Neuronal stem cell (in vitro differentiated cells): ENCODE results near the gene GJB4.
"Not testable (repeated sequence)": the region's sequence is repeated elsewhere in the genome, so short reads cannot be mapped to it uniquely, and the experiment has no call there.

Source experiments
- DNase-seq: peaks from one replicate; pipeline ENCODE4 v3.0.0-alpha.2; 2013; ENCODE audit warnings: low spot score
- H2AFZ ChIP-seq: one replicate; pipeline ENCODE4 v1.6.1; 2013; ENCODE audit warnings: mild to moderate bottlenecking, low read length, inconsistent platforms
- H2AK5ac ChIP-seq: 2 replicates; pipeline ENCODE4 v1.6.1; 2013; ENCODE audit warnings: low read depth, mild to moderate bottlenecking, inconsistent platforms, low read length, moderate library complexity, mixed read lengths
- H2BK120ac ChIP-seq: 2 replicates; pipeline ENCODE4 v1.6.1; 2013; ENCODE audit warnings: low read depth, mild to moderate bottlenecking, inconsistent platforms, low read length, moderate library complexity, mixed read lengths
- H2BK12ac ChIP-seq: one replicate; pipeline ENCODE4 v1.6.1; 2013; ENCODE audit warnings: low read length, inconsistent platforms
- H2BK15ac ChIP-seq: 2 replicates; pipeline ENCODE4 v1.6.1; 2013; ENCODE audit warnings: mild to moderate bottlenecking, low read length, inconsistent platforms, mixed read lengths
- H2BK5ac ChIP-seq: one replicate; pipeline ENCODE4 v1.6.1; 2013; ENCODE audit warnings: inconsistent platforms, mild to moderate bottlenecking, low read length, moderate library complexity
- H3K14ac ChIP-seq: one replicate; pipeline ENCODE4 v1.6.1; 2013; ENCODE audit warnings: low read length, inconsistent platforms
- H3K18ac ChIP-seq: 2 replicates; pipeline ENCODE4 v1.6.1; 2013; ENCODE audit warnings: low read length, inconsistent platforms
- H3K23ac ChIP-seq: 2 replicates; pipeline ENCODE4 v1.6.1; 2013; ENCODE audit warnings: low read depth, mild to moderate bottlenecking, mixed read lengths, low read length, inconsistent platforms; ENCODE audit not compliant: poor library complexity
- H3K27ac ChIP-seq: replicated peaks from 3 replicates; pipeline ENCODE4 v1.5.1; 2013; ENCODE audit warnings: low read length, inconsistent platforms
- H3K27me3 ChIP-seq, 3 experiments: 2 replicates each; pipeline ENCODE4 v1.6.1; 2013; ENCODE audit warnings: low read length in 3 of 3, mild to moderate bottlenecking in 2 of 3, inconsistent platforms in 1 of 3, low read depth in 1 of 3, mixed read lengths in 1 of 3, moderate library complexity in 1 of 3; ENCODE audit not compliant: control insufficient read depth in 3 of 3, insufficient read depth in 3 of 3
- H3K36me3 ChIP-seq, 2 donors: replicated peaks in 1 of 2; 2 replicates each; pipeline ENCODE4 v1.6.1; 2013; ENCODE audit warnings: low read length in 2 of 2; ENCODE audit not compliant: control insufficient read depth in 2 of 2, insufficient read depth in 2 of 2
- H3K4ac ChIP-seq: 2 replicates; pipeline ENCODE4 v1.6.1; 2013; ENCODE audit warnings: inconsistent platforms, mild to moderate bottlenecking, low read length, moderate library complexity
- H3K4me1 ChIP-seq, 2 donors: 1 replicate in 1 of 2; 2 replicates in 1 of 2; pipeline ENCODE4 v1.6.1; 2013; ENCODE audit warnings: low read length in 2 of 2, low read depth in 1 of 2; ENCODE audit not compliant: control insufficient read depth in 2 of 2, insufficient read depth in 1 of 2
- H3K4me2 ChIP-seq: one replicate; pipeline ENCODE4 v1.6.1; 2013; ENCODE audit warnings: mild to moderate bottlenecking, low read length, inconsistent platforms; ENCODE audit not compliant: insufficient read depth, poor library complexity, severe bottlenecking
- H3K4me3 ChIP-seq, 2 donors: 2 replicates each; pipeline ENCODE4 v1.5.1; 2013; ENCODE audit warnings: low read length in 2 of 2, mild to moderate bottlenecking in 2 of 2, inconsistent platforms in 1 of 2, moderate library complexity in 1 of 2
- H3K79me1 ChIP-seq: one replicate; pipeline ENCODE4 v1.6.1; 2013; ENCODE audit warnings: low read depth, mild to moderate bottlenecking, inconsistent platforms, low read length, moderate library complexity
- H3K9ac ChIP-seq: one replicate; pipeline ENCODE4 v1.6.1; 2013; ENCODE audit warnings: mild to moderate bottlenecking, low read depth, low read length, inconsistent platforms; ENCODE audit not compliant: poor library complexity
- H3K9me3 ChIP-seq, 2 donors: replicated peaks in 1 of 2; 2 replicates each; pipeline versions ENCODE3 to v1.6.1; 2013; ENCODE audit warnings: low read length in 2 of 2, mild to moderate bottlenecking in 2 of 2, inconsistent platforms in 1 of 2, low read depth in 1 of 2, mixed read lengths in 1 of 2, moderate library complexity in 1 of 2; ENCODE audit not compliant: control insufficient read depth in 2 of 2, insufficient read depth in 1 of 2
- H4K8ac ChIP-seq: one replicate; pipeline ENCODE4 v1.6.1; 2013; ENCODE audit warnings: low read depth, mild to moderate bottlenecking, inconsistent platforms, low read length, moderate library complexity
- H4K91ac ChIP-seq: one replicate; pipeline ENCODE4 v1.6.1; 2013; ENCODE audit warnings: low read length, low read depth, mild to moderate bottlenecking, inconsistent platforms; ENCODE audit not compliant: poor library complexity
- WGBS, 2 donors: extraction: QIAGEN DNeasy Blood & Tissue Kit; methylation state at CpG; one replicate each; pipeline ENCODE4 v1.1.7; 2013; ENCODE audit warnings: missing lambda C conversion rate in 2 of 2, mixed read lengths in 1 of 2; ENCODE audit not compliant: insufficient read length in 2 of 2, insufficient replicate concordance in 1 of 2; ENCODE audit errors: extremely low coverage in 2 of 2; 5-methylcytosine and 5-hydroxymethylcytosine counted together

The GJB4 gene

DNA sequence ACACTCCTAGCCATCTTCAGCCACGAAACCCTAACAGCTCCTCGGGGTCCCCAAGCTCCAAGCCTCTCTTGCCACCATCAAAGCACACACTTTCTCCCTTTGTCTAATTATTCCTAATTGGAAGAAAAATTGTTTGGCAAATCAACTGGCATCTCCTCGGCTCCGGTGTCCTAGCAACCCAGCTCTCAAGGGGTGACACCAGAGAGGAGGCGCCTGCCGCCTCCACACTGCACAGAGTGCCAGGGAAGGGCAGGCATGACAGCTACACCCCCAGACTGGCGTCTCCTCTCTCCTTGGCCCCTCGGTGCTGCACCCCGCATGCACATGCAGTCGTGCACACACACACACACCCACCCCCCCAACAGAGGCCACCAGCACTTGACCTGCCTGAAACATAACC lies 22.8 kb upstream of the GJB4 start:
- no peak overlapping the region for H4K91ac ChIP-seq
- no peak overlapping the region for H3K14ac ChIP-seq
- no peak for DNase-seq
- no peaks in the 10 kb centered on the region for H3K36me3 ChIP-seq
- no peak overlapping the region for H3K9ac ChIP-seq
- no peak overlapping the region for H3K4me2 ChIP-seq
- H3K27me3 ChIP-seq, result peaks cover 0 to 28% (median 0%) of the 10 kb centered on the region in 3 experiments
- no peak overlapping the region for H3K23ac ChIP-seq
- H2BK120ac ChIP-seq, result no peak overlapping the region
- H2AFZ ChIP-seq, result no peak overlapping the region
- H3K4me1 ChIP-seq, result peaks cover 0 to 7% of the 10 kb centered on the region in 2 donors
- H3K79me1 ChIP-seq, result no peaks in the 10 kb centered on the region
- H3K4me3 ChIP-seq, result no peak overlapping the region
- no peaks in the 10 kb centered on the region for H3K9me3 ChIP-seq
- H2BK15ac ChIP-seq, result no peak overlapping the region
- no peak overlapping the region for H3K18ac ChIP-seq
- no peak overlapping the region for H3K4ac ChIP-seq
- no CpG with 5 or more reads among the region's 10 CpGs for WGBS, 2 donors
- no peak overlapping the region for H2BK12ac ChIP-seq
- no peak overlapping the region for H3K27ac ChIP-seq
- no peak overlapping the region for H2BK5ac ChIP-seq
- no peak overlapping the region for H2AK5ac ChIP-seq
- H4K8ac ChIP-seq, result no peak overlapping the region

DNA sequence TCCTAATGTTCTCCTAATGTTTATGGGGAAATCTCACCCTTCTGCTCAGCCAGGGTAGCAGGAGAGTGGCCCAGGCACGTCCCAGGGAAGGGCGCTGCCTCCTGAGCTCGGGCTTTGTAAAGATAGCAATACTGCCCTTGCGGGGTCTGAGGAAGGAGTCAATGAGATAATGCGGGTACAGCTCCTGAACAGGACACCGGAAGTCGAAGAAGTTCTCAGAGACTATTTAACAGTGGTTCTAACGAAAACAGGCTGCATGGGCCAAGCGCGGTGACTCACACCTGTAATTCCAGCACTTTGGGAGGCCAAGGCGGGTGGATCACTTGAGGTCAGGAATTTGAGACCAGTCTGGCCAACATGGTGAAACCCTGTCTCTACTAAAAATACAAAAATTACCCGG lies 22.3 kb upstream of the GJB4 start:
- not testable (repeated sequence) for H3K4ac ChIP-seq, H2BK5ac ChIP-seq, H2BK12ac ChIP-seq, H4K8ac ChIP-seq, H3K23ac ChIP-seq, H2BK15ac ChIP-seq, H2AFZ ChIP-seq, H3K9me3 ChIP-seq, DNase-seq, H3K14ac ChIP-seq, H2BK120ac ChIP-seq, H3K9ac ChIP-seq, H3K18ac ChIP-seq, H3K79me1 ChIP-seq, H4K91ac ChIP-seq, H3K36me3 ChIP-seq, H3K4me2 ChIP-seq, H2AK5ac ChIP-seq, H3K4me1 ChIP-seq, H3K27ac ChIP-seq, H3K4me3 ChIP-seq
- no CpG with 5 or more reads among the region's 12 CpGs for WGBS, 2 donors
- peaks cover 0 to 33% (median 0%) of the 10 kb centered on the region in 3 experiments for H3K27me3 ChIP-seq

DNA sequence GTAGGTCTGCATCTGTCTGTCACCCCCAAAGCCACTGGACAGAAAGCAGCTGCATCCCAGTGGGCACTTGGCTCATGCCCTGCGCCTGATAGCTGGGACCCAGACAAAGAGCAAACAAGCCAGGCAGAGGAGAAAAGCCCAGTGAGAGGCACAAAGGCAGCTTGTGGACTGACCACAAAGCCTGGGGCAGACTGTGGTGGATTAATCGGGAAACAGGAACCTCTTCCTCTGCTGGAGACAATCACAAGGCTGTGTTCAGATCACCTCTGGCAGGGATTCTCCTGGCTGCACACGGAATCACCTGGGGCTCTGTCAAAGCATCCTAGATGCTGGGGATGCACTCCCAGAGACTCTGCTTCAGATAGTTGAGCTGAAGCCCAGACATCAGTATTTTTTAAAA lies 19.9 kb upstream of the GJB4 start:
- no peaks in the 10 kb centered on the region for H3K79me1 ChIP-seq
- H2BK15ac ChIP-seq, result no peak overlapping the region
- no peak overlapping the region for H2BK12ac ChIP-seq
- H3K9me3 ChIP-seq, result no peaks in the 10 kb centered on the region
- no peak overlapping the region for H2AFZ ChIP-seq
- no peak overlapping the region for H3K4me3 ChIP-seq
- peak overlapping the region; percentile 65 for H3K18ac ChIP-seq
- no peak for DNase-seq
- H3K9ac ChIP-seq, result no peak overlapping the region
- H3K27ac ChIP-seq, result no peak overlapping the region
- H3K14ac ChIP-seq, result no peak overlapping the region
- H3K4me2 ChIP-seq, result no peak overlapping the region
- peak overlapping the region; percentile 34 for H2AK5ac ChIP-seq
- H4K91ac ChIP-seq, result no peak overlapping the region
- peaks cover 0 to 34% (median 0%) of the 10 kb centered on the region in 3 experiments for H3K27me3 ChIP-seq
- H3K4me1 ChIP-seq, result peaks cover 0 to 7% of the 10 kb centered on the region in 2 donors
- no peak overlapping the region for H4K8ac ChIP-seq
- H3K4ac ChIP-seq, result no peak overlapping the region
- no CpG with 5 or more reads among the region's 3 CpGs for WGBS, 2 donors
- no peaks in the 10 kb centered on the region for H3K36me3 ChIP-seq
- no peak overlapping the region for H2BK120ac ChIP-seq
- H2BK5ac ChIP-seq, result no peak overlapping the region
- peak overlapping the region; percentile 60 for H3K23ac ChIP-seq

DNA sequence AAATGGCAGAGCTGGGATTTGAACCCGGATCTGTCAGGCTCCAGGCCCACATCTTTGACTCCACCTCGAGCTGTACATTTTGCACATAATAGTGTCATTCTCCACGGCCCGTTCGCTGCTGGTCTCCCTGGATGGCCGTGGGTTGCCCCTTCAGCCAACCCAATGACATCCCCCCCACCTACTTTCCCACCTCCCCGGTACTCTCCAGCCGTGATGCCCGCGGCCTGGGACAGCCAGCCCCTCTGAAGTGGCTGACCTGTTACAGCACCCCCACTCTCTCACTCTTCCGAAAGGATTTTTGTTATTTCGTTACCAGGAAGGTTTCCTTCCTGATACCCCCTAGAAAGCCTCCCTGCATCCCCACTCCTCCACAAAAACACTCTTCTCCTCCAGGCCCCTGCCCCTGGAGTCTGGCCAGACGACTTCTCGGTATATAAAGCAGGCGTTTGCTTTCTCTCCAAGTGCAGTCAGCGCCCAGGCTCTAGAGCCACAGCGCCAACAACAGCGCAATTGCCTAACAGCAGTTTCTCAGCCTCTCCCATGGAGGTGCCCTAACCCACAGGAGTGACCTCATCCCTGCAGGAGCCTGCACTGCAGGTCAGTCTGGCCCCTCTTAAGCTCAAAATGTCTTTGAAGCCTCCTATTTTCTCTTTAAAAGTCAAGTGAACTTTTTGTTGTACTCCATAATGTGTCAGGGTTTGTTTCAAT lies 19.2 kb upstream of the GJB4 start:
- Histone ChIP-seq H2AFZ (peak overlapping the region; percentile 57), H3K14ac (no peak overlapping the region), H3K9ac (no peak overlapping the region), H2AK5ac (no peak overlapping the region), H2BK12ac (no peak overlapping the region), H3K18ac (no peak overlapping the region), H3K27ac (no peak overlapping the region), H2BK5ac (no peak overlapping the region), H3K4me1 (peaks cover 0 to 7% of the 10 kb centered on the region in 2 donors), H4K8ac (no peak overlapping the region), H2BK15ac (no peak overlapping the region), H3K23ac (no peak overlapping the region), H3K9me3 (no peaks in the 10 kb centered on the region), H4K91ac (no peak overlapping the region), H3K27me3 (peaks cover 0 to 30% (median 0%) of the 10 kb centered on the region in 3 experiments), H2BK120ac (no peak overlapping the region), H3K4me2 (no peak overlapping the region), H3K36me3 (no peaks in the 10 kb centered on the region), H3K79me1 (no peaks in the 10 kb centered on the region), H3K4me3 (no peak overlapping the region), H3K4ac (no peak overlapping the region)
- WGBS, 2 donors, result no CpG with 5 or more reads among the region's 18 CpGs
- no peak for DNase-seq
